ENCODE measurements around the gene PEX3.

The PEX3 gene

DNA sequence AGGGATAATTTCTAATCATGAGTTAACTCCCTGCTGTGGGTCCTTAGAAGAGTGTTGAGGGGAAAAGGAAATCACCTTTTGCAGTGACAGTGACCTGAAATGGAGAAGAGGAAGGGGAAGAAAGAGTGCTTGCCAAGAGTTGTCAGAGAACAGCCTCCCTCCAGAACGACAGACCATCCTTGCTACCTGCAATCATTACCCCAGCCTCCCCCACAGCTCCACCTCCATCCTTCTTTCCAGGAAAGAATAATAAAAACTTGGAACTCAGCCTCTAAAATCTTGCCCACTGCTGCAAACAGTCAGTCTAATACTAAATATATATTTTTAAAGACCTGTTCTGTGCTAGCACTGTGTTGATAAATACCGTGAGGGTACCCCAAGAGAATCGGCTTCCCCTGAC lies 89.6 kb downstream of the PEX3 start:
- no peak for DNase-seq
